K562 (cell line): ENCODE data around the gene XPNPEP3. TPM values are rescaled to one million over a fixed set of nuclear protein-coding genes. Genes with fewer than 3 reads are reported as not detected.

Source experiments
- FOXM1 ChIP-seq, 2 experiments: fragments of 450-650 bp in 1 of 2; sonication (generic) in 1 of 2; formaldehyde crosslinking in 1 of 2; IDR thresholded peaks; 2 replicates each; pipeline versions ENCODE4 v1.6.1 to v1.9.0; 2017 to 2022; ENCODE audit warnings: low read depth in 2 of 2, mild to moderate bottlenecking in 2 of 2, missing genetic modification reagents in 1 of 2, moderate library complexity in 1 of 2
- IRF2 ChIP-seq: sonication (generic); formaldehyde crosslinking; IDR thresholded peaks from 2 replicates; pipeline ENCODE4 v1.8.1; 2022; ENCODE audit warnings: mild to moderate bottlenecking, missing genetic modification reagents
- RBFOX2 ChIP-seq: fragments of 200-400 bp; formaldehyde crosslinking; IDR thresholded peaks from 2 replicates; pipeline ENCODE4 v1.6.1; 2017; ENCODE audit warnings: low read depth, mild to moderate bottlenecking, low read length, moderate library complexity
- RBM17 ChIP-seq: fragments of 200-400 bp; formaldehyde crosslinking; IDR thresholded peaks from 2 replicates; pipeline ENCODE4 v1.6.1; 2017; ENCODE audit warnings: low read depth, mild to moderate bottlenecking, low read length, borderline replicate concordance
- RHOXF2B ChIP-seq: fragments of 250-450 bp; sonication (Bioruptor Pico); conservative IDR thresholded peaks from 2 replicates; pipeline ENCODE4 v1.5.1; 2021
- SMC3 ChIP-seq: conservative IDR thresholded peaks from 2 replicates; pipeline ENCODE4 v1.6.1; 2011; ENCODE audit warnings: low read depth, low read length, improper control_type of control experiment; ENCODE audit not compliant: insufficient read depth
- ZNF551 ChIP-seq: fragments of 250-450 bp; sonication (Bioruptor Pico); IDR thresholded peaks from 2 replicates; pipeline ENCODE4 v1.5.0; 2021; ENCODE audit warnings: mild to moderate bottlenecking, moderate library complexity
- polyA plus RNA-seq, 8 experiments: library from polyadenylated mRNA; depleted of rRNA in 4 of 8; stranded (reverse) in 5 of 8; unstranded in 3 of 8; fragments of >200 nt; fragmentation: Nextera tagmentation in 2 of 8; fragmentation: Illumina TruSeq in 1 of 8; extraction: Ambion mirVana in 2 of 8; extraction: Trizol in 1 of 8; gene quantifications; 2 replicates each; pipeline versions ENCODE4 v1.2.1 to v1.2.3, GENCODE V29; 2011 to 2014; ENCODE audit warnings: inconsistent platforms in 1 of 8, missing spikeins in 1 of 8
- total RNA-seq, 7 experiments: library from RNA; depleted of rRNA in 6 of 7; stranded (reverse); fragments of >200 nt in 6 of 7; fragmentation: Illumina TruSeq in 2 of 7; extraction: Trizol in 2 of 7; gene quantifications; 2 replicates each; pipeline versions ENCODE4 v1.2.1 to v1.2.3, GENCODE V29; 2011 to 2021; ENCODE audit warnings: low replicate concordance in 1 of 7
- TF ChIP-seq, protein P1 (sequence below): conservative IDR thresholded peaks from 2 replicates; pipeline ENCODE4 v1.6.1; 2011; ENCODE audit warnings: low read depth, mild to moderate bottlenecking, low read length; ENCODE audit not compliant: control insufficient read depth
- TF ChIP-seq, protein P2 (sequence below): fragments of 450-650 bp; IDR thresholded peaks from 2 replicates; pipeline ENCODE4 v1.6.1; 2016; ENCODE audit warnings: mild to moderate bottlenecking
- TF ChIP-seq, protein P3 (sequence below), 3 experiments: IDR thresholded peaks in 2 of 3; conservative IDR thresholded peaks in 1 of 3; 2 replicates each; pipeline ENCODE4 v1.5.1; 2011 to 2012; ENCODE audit warnings: low read length in 3 of 3, mild to moderate bottlenecking in 3 of 3, control low read depth in 2 of 3, improper control_type of control experiment in 1 of 3, inconsistent platforms in 1 of 3, low read depth in 1 of 3, mixed read lengths in 1 of 3, moderate library complexity in 1 of 3; ENCODE audit not compliant: insufficient read depth in 2 of 3
- TF ChIP-seq, protein P4 (sequence below): sonication (generic); formaldehyde crosslinking; IDR thresholded peaks from 2 replicates; pipeline ENCODE4 v1.8.0; 2022; ENCODE audit warnings: mild to moderate bottlenecking, missing genetic modification reagents

XPNPEP3 gene
- total and polyA plus RNA-seq, 9 of the 15 experiments (the other 6 are each of a cell fraction or from before 2014, with no cell fraction given), result 9.1 to 22.6 (median 15.6) TPM

DNA sequence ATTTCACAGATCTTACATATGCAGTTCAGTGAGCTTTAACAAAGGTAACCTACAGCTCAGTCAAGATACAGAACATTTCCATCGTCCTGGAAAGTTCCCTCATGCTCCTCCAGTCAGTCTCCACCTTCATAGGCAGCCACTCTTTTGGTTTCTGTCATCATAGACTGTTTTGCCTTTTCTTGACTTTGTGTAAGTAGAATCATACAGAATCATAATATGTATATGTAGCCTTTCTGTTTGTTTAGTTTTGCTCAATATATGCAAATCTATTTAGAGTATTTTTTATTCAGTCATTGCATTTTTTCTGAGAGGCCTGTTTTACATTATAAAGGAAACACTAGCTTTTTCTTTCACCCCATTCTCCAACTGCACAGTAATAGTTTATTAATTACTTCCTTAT lies 20.0 kb downstream of the XPNPEP3 start (continued):
- TF ChIP-seq, protein P1, sequence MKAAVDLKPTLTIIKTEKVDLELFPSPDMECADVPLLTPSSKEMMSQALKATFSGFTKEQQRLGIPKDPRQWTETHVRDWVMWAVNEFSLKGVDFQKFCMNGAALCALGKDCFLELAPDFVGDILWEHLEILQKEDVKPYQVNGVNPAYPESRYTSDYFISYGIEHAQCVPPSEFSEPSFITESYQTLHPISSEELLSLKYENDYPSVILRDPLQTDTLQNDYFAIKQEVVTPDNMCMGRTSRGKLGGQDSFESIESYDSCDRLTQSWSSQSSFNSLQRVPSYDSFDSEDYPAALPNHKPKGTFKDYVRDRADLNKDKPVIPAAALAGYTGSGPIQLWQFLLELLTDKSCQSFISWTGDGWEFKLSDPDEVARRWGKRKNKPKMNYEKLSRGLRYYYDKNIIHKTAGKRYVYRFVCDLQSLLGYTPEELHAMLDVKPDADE, result no peak
- TF ChIP-seq, protein P2, sequence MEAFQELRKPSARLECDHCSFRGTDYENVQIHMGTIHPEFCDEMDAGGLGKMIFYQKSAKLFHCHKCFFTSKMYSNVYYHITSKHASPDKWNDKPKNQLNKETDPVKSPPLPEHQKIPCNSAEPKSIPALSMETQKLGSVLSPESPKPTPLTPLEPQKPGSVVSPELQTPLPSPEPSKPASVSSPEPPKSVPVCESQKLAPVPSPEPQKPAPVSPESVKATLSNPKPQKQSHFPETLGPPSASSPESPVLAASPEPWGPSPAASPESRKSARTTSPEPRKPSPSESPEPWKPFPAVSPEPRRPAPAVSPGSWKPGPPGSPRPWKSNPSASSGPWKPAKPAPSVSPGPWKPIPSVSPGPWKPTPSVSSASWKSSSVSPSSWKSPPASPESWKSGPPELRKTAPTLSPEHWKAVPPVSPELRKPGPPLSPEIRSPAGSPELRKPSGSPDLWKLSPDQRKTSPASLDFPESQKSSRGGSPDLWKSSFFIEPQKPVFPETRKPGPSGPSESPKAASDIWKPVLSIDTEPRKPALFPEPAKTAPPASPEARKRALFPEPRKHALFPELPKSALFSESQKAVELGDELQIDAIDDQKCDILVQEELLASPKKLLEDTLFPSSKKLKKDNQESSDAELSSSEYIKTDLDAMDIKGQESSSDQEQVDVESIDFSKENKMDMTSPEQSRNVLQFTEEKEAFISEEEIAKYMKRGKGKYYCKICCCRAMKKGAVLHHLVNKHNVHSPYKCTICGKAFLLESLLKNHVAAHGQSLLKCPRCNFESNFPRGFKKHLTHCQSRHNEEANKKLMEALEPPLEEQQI, result no peak
- TF ChIP-seq IRF2 (CRISPR knock-in tag) (no peak), FOXM1 (IDR thresholded peaks at IDR 0.05; ENCODE audit: low read depth) (no peak), FOXM1 (CRISPR knock-in tag; IDR thresholded peaks at IDR 0.05; ENCODE audit: low read depth) (no peak), SMC3 (no peak), RBM17 (no peak), ZNF551 (CRISPR knock-in tag) (no peak), RHOXF2B (no peak), RBFOX2 (no peak)
- TF ChIP-seq, protein P3, sequence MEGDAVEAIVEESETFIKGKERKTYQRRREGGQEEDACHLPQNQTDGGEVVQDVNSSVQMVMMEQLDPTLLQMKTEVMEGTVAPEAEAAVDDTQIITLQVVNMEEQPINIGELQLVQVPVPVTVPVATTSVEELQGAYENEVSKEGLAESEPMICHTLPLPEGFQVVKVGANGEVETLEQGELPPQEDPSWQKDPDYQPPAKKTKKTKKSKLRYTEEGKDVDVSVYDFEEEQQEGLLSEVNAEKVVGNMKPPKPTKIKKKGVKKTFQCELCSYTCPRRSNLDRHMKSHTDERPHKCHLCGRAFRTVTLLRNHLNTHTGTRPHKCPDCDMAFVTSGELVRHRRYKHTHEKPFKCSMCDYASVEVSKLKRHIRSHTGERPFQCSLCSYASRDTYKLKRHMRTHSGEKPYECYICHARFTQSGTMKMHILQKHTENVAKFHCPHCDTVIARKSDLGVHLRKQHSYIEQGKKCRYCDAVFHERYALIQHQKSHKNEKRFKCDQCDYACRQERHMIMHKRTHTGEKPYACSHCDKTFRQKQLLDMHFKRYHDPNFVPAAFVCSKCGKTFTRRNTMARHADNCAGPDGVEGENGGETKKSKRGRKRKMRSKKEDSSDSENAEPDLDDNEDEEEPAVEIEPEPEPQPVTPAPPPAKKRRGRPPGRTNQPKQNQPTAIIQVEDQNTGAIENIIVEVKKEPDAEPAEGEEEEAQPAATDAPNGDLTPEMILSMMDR (IDR thresholded peaks at IDR 0.05 in 2 of 3, conservative IDR thresholded peaks at IDR 0.05 in 1 of 3; ENCODE audit: insufficient read depth in 2 of 3, low read depth in 1 of 3, low read length in 3 of 3), result no peak
- TF ChIP-seq, protein P4, sequence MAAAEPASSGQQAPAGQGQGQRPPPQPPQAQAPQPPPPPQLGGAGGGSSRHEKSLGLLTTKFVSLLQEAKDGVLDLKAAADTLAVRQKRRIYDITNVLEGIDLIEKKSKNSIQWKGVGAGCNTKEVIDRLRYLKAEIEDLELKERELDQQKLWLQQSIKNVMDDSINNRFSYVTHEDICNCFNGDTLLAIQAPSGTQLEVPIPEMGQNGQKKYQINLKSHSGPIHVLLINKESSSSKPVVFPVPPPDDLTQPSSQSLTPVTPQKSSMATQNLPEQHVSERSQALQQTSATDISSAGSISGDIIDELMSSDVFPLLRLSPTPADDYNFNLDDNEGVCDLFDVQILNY, result no peak
- TF ChIP-seq, all 486 proteins: peak for 0
